ENCODE data around the gene ST3GAL5.
"Not testable (repeated sequence)": the region's sequence is repeated elsewhere in the genome, so short reads cannot be mapped to it uniquely, and the experiment has no call there.

The ST3GAL5 gene

GRCh38 chr2:85917887-85918795 lies 29.4 kb upstream of the ST3GAL5 start:
- no peak for DNase-seq

DNA sequence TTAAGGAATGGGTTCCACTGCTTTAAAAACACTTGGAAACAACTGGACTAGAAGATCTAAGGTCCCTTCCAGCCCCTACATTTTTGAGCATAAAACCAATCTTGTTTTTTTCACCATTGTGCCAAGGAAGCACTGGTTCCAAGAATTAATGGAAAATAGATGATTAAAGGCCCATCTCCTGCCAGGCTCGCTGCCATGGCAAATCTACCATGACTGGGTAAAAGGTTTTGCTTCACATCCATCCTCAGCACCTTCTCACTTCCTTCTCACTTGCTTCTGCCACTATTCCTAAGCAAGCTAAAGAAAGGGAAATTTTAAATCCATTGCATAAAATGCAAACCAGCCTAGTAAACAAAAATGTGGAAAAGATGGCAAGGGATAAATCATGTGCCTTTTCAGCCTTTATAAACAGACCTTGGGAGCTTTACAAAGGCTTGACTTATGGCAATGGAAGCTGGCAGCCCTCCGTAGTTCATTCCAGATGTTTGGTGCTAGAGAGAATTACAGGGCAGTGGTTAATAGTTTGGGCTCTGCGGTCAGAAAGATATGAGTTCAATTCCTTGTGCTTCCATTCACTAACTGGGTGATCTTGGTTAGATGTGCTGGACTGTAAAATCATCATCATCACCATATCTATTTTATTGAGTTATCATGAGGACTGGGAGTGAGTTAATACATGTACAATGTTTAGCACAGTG lies 27.0 kb upstream of the ST3GAL5 start:
- no peak for DNase-seq

- no peak for DNase-seq
Observed at GRCh38 chr2:85914922-85915321, 26.1 kb upstream of the ST3GAL5 start.

DNA sequence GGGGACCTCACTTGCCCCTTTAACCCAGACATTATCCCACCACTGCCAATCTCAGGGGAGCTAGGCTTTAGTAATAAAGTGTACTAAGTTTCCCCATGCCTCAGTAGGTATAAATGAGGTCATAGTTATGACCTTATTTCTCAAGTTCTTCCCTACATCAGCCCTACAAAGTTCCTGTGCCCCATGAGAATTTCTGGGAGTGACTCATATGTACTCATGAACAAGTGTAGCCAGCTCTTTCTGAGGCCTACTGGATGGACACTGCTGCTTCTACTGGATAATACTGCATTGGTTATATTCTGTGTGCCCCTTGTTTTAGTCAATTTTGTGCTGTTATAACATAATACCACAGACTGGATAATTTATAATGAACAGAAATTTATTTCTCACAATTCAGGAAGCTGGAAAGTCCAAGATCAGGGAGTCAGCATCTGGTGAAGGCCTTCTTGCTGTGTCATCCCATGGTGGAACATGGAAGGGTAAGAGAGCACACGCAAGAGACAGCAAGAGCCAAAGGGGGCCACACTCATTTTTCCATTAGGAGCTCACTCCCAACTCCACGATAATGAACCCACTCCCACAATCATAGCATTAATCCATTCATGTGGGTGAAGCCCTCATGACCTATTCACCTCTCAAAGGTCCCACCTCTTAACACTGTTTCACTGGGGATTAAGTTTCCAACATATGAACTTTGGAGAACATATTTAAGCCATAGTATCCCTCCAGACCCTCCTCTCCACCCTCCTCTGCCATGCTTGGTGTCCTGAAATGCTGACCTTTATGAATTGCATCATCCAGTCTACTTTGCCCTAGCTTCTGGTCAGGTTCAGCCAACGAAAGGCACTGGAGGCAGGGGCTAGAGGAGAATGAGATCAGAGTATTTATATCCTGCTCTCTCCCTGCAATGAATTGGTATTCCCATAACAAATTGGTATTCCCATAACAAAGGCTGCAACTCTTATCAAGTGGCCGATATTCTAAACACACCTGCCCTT lies 25.4 kb upstream of the ST3GAL5 start:
- DNase-seq, result no peak

- DNase-seq, result no peak
Observed at GRCh38 chr2:85911814-85912692, 23.3 kb upstream of the ST3GAL5 start.

GRCh38 chr2:85911097-85911496 lies 22.3 kb upstream of the ST3GAL5 start:
- no peak for DNase-seq

DNA sequence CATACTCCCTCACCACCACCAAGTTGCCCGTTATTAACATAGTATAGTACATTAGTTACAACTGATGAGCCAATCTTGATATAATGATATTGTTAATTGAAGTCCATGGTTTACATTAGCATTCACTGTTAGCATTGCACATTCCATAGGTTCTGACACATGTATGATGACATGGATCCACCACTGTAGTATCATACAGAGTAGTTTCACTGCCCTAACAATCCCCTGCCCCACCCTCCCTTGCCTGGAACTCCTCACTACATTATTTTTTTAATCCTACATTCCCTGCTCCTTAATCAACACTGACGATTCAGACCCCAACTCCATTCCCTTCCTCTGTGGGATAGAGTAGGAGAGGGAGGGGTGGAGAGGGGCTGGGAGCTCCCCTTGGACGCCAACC lies 20.2 kb upstream of the ST3GAL5 start:
- no peak for DNase-seq

- DNase-seq, result no peak
Observed at GRCh38 chr2:85908506-85908905, 19.7 kb upstream of the ST3GAL5 start.

DNA sequence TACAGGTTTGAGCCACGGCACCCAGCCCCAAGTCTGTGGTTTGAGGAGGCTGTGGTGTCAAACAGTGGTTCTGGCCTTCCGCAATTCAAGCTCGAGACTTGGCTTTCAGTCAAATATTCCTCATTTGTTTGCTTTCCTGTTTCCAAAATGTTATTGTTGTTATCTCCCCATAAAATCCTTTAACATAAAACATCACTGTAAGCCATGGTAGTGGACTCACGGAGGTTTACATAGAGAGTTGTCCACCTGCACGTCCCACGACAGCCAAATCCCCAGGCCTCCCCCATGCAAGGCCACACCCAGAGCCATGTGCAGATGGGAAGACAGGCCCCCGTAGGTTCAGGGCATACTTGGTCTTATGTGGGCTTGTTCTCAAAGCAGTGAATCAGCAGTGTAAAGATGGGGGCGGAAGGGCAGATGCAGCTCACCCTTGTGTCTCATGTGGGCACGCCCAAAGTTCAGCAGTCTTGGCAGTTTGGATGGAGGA lies 18.9 kb upstream of the ST3GAL5 start:
- DNase-seq, result no peak

- DNase-seq, result no peak
Observed at GRCh38 chr2:85906748-85907147, 18.0 kb upstream of the ST3GAL5 start.

GRCh38 chr2:85905891-85906290 lies 17.1 kb upstream of the ST3GAL5 start:
- no peak for DNase-seq

DNA sequence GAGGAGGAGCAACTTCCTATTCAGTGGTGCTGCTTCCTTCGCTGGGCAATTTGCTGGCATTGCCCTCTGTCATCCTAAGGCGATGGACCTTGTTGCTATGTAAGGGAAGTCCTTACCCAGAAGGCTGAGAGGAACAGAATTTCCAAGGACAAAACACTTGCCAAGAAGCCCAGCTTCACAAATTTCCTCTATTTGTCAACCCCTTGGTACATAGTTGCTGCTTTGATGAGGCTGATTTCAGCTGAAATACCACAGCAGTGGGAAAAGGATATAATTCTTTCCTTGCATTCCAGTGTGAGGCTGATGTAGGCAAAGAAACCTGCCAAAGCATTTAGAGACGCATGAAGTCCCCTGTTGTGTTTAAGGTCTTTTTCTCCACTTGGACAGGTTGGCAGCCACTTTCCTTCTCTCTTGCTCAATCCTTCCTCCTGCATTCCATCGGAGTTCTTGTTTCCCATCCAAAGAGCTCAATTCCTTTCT lies 16.4 kb upstream of the ST3GAL5 start:
- no peak for DNase-seq

GRCh38 chr2:85903849-85904248 lies 15.1 kb upstream of the ST3GAL5 start:
- DNase-seq, result no peak

- no peak for DNase-seq
Observed at GRCh38 chr2:85902496-85902895, 13.7 kb upstream of the ST3GAL5 start.

- no peak for DNase-seq
Observed at GRCh38 chr2:85901155-85901554, 12.4 kb upstream of the ST3GAL5 start.

DNA sequence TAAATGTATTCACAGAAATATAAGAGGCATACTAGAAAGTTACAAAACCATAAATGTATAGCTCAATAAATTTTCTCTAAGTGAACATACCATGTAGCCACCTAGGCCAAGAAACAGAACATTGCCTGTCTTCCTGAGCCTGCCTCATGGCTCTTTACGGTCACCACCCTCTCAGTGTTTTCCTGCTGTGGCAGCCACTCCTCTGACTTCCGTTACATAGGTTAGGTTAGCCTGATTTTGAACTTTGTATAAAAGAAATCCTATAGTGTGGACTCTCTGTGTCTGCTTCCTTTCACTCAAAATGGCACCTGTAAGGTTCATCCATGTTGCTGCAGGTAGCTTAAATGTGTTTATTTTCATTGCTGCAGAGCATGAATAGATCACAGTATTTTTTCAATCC lies 11.6 kb upstream of the ST3GAL5 start:
- DNase-seq, result no peak

- no peak for DNase-seq
Observed at GRCh38 chr2:85899849-85900248, 11.1 kb upstream of the ST3GAL5 start.

- DNase-seq, result no peak
Observed at GRCh38 chr2:85899284-85899683, 10.5 kb upstream of the ST3GAL5 start.

- no peak for DNase-seq
Observed at GRCh38 chr2:85898881-85899280, 10.1 kb upstream of the ST3GAL5 start.

GRCh38 chr2:85894554-85895278 lies 5.9 kb upstream of the ST3GAL5 start:
- DNase-seq, result not testable (repeated sequence)

Measured in AML-193 (cell line).